Right atrium auricular region (tissue), 2 donors: Measurements from ENCODE around the gene ITPKB. TPM values are rescaled to one million over a fixed set of nuclear protein-coding genes. Genes with fewer than 3 reads are reported as not detected.
A peak's percentile ranks its signal among the peaks of the same experiment; 100 is the strongest.

Experiments
- DNase-seq: peaks from one replicate; pipeline ENCODE4 v3.0.0-alpha.2; 2019; ENCODE audit warnings: low spot score
- H3K27ac ChIP-seq, 2 donors: fragments of 200-600 bp; sonication (generic); 1 replicate in 1 of 2; 2 replicates in 1 of 2; pipeline ENCODE4 v1.5.1; 2016 to 2019
- H3K27me3 ChIP-seq, 2 donors: fragments of 200-600 bp; sonication (generic); one replicate each; pipeline versions ENCODE4 v1.5.1 to v1.6.0; 2017 to 2019
- H3K36me3 ChIP-seq: fragments of 200-600 bp; sonication (generic); one replicate; pipeline ENCODE4 v1.5.1; 2016
- H3K4me1 ChIP-seq, 2 donors: fragments of 200-600 bp; sonication (generic); one replicate each; pipeline versions ENCODE4 v1.5.1 to v1.6.0; 2017 to 2019
- H3K4me3 ChIP-seq, 2 donors: fragments of 200-600 bp; sonication (generic); 1 replicate in 1 of 2; 2 replicates in 1 of 2; pipeline ENCODE4 v1.5.1; 2017 to 2019; ENCODE audit warnings: mild to moderate bottlenecking in 1 of 2, moderate library complexity in 1 of 2
- H3K9me3 ChIP-seq, 2 donors: fragments of 200-600 bp; sonication (generic); one replicate each; pipeline ENCODE4 v1.5.1; 2019
- total RNA-seq, 2 donors: library from RNA; depleted of rRNA; stranded (reverse); fragments of >200 nt; gene quantifications; one replicate each; pipeline ENCODE4 v1.1.0, GENCODE V29; 2016
- TF ChIP-seq, protein P1 (sequence below), 2 donors: fragments of 200-600 bp; sonication (generic); IDR thresholded peaks; one replicate each; pipeline ENCODE4 v1.5.1; 2019; ENCODE audit warnings: antibody characterized with exemption in 2 of 2

Gene ITPKB
- total RNA-seq, 2 donors from 2014 or later = 10.8 to 11.0 TPM

GRCh38 chr1:226668173-226668560, 70.9 kb downstream of the ITPKB start:
- peaks cover 4 to 74% of the 10 kb centered on the region in 2 donors for H3K4me1 ChIP-seq
- H3K9me3 ChIP-seq = no peaks in the 10 kb centered on the region
- H3K36me3 ChIP-seq = no peaks in the 10 kb centered on the region
- no peak for DNase-seq
- H3K27ac ChIP-seq = peak overlapping the region; percentile 84 to 87
- no peaks in the 10 kb centered on the region for H3K27me3 ChIP-seq
- H3K4me3 ChIP-seq = no peak overlapping the region
- TF ChIP-seq, protein P1, sequence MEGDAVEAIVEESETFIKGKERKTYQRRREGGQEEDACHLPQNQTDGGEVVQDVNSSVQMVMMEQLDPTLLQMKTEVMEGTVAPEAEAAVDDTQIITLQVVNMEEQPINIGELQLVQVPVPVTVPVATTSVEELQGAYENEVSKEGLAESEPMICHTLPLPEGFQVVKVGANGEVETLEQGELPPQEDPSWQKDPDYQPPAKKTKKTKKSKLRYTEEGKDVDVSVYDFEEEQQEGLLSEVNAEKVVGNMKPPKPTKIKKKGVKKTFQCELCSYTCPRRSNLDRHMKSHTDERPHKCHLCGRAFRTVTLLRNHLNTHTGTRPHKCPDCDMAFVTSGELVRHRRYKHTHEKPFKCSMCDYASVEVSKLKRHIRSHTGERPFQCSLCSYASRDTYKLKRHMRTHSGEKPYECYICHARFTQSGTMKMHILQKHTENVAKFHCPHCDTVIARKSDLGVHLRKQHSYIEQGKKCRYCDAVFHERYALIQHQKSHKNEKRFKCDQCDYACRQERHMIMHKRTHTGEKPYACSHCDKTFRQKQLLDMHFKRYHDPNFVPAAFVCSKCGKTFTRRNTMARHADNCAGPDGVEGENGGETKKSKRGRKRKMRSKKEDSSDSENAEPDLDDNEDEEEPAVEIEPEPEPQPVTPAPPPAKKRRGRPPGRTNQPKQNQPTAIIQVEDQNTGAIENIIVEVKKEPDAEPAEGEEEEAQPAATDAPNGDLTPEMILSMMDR (IDR thresholded peaks at IDR 0.05) = no peak

GRCh38 chr1:226666692-226667091, 72.4 kb downstream of the ITPKB start:
- H3K27ac ChIP-seq = peak overlapping the region; percentile 84 to 87
- H3K9me3 ChIP-seq = no peaks in the 10 kb centered on the region
- no peaks in the 10 kb centered on the region for H3K27me3 ChIP-seq
- H3K4me3 ChIP-seq = no peak overlapping the region
- H3K4me1 ChIP-seq = peaks cover 5 to 77% of the 10 kb centered on the region in 2 donors
- DNase-seq = no peak
- no peaks in the 10 kb centered on the region for H3K36me3 ChIP-seq
- TF ChIP-seq, protein P1 (IDR thresholded peaks at IDR 0.05) = no peak

GRCh38 chr1:226666164-226666506, 72.9 kb downstream of the ITPKB start:
- Histone ChIP-seq H3K4me1 (peaks cover 5 to 77% of the 10 kb centered on the region in 2 donors), H3K27ac (peak overlapping the region; percentile 84 to 87), H3K27me3 (no peaks in the 10 kb centered on the region), H3K9me3 (no peaks in the 10 kb centered on the region), H3K4me3 (no peak overlapping the region), H3K36me3 (no peaks in the 10 kb centered on the region)
- DNase-seq = no peak
- TF ChIP-seq, protein P1 (IDR thresholded peaks at IDR 0.05) = no peak

DNA sequence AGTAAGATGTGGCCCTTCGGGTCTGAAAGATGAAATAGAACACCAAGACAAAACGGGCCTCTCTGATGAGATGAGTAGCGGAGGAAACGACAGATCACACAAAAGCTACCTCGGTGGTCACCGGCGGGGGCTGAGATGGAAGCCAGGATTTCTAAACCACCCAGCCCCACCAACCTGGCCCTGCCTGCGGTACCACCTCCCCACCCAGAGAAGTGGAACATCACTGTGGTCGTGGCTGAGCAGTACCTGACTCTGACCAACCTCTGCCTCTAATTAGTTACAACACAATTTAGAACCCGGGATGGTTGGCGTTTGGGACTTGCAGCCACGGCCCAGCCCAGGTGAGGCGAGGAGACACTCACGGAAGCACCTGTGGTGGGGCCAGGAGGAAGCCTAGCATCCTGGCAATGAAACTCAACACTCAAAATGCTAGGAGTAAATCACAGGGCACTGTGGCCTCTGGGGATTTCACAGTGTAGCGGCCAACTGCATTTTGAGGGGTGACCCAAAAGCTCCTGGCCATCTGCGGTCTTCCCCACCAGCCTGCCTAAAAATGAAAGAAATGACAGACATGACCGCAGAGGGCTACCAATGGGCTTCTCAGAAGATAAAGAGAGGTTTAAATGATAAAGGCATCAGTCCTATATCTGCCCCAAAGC, 73.4 kb downstream of the ITPKB start:
- TF ChIP-seq, protein P1 (IDR thresholded peaks at IDR 0.05) = no peak
- Histone ChIP-seq H3K9me3 (no peaks in the 10 kb centered on the region), H3K27me3 (no peaks in the 10 kb centered on the region), H3K4me3 (no peak overlapping the region), H3K36me3 (no peaks in the 10 kb centered on the region), H3K27ac (peak overlapping the region; percentile 84 to 87), H3K4me1 (peaks cover 5 to 80% of the 10 kb centered on the region in 2 donors)
- DNase-seq = no peak

DNA sequence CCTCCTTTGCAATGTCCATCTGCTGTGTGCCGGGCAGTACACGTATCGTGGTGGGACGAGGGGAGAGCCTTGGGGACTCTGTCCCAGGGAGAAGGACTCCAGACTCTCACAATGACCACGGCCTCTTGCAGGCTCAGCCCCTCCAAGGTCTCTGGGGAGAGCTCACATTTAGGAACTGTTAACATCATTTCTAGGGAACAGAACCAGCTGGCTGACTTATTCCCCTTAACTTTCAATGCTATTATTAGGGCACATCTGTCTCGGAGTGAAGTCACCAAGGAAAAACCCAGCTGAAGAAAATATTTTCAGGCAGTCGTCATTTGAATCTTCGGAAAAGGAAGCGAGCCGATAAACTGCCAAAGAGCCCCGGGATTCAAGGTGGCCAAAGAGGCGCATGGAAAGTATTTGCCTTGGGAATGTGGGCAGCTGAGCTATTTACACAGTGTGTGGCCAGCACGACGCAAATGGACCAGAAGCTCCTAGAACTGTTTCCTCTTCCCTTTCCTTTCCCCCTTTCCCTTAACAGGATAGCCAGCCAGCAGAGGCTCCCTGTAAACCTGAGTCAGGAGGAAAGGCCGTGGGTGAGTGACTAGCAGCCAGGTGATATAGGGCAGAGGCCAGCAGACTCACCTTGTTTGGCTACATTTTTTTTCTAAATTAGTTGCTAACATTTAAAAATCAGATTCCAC, 74.5 kb downstream of the ITPKB start:
- H3K27ac ChIP-seq = peak overlapping the region; percentile 84 to 87
- H3K4me3 ChIP-seq = no peak overlapping the region
- no peaks in the 10 kb centered on the region for H3K36me3 ChIP-seq
- no peaks in the 10 kb centered on the region for H3K9me3 ChIP-seq
- TF ChIP-seq, protein P1 (IDR thresholded peaks at IDR 0.05) = no peak
- H3K4me1 ChIP-seq = peaks cover 5 to 90% of the 10 kb centered on the region in 2 donors
- peak; percentile 80 for DNase-seq
- no peaks in the 10 kb centered on the region for H3K27me3 ChIP-seq
